ENCODE measurements around the gene LAMB4. TPM values are rescaled to one million over a fixed set of nuclear protein-coding genes. Genes with fewer than 3 reads are reported as not detected.

Gene LAMB4
- total RNA-seq, 1 donor from 2014 or later, result not detected

- TF ChIP-seq CTCF (IDR thresholded peaks at IDR 0.05), result peak; percentile 39
- DNase-seq, result no peak
- intact Hi-C loops (cut with DNase I), result no loop called here
- Histone ChIP-seq H3K36me3 (no peaks in the 10 kb centered on the region), H3K9me3 (no peaks in the 10 kb centered on the region), H3K27ac (no peak overlapping the region), H3K27me3 (no peaks in the 10 kb centered on the region), H3K4me1 (no peaks in the 10 kb centered on the region), H3K4me3 (no peak overlapping the region)
- ATAC-seq, result peak; percentile 61
These were observed 113.1 kb downstream of the LAMB4 start for GRCh38 chr7:108016841-108017775.

GRCh38 chr7:108015740-108016139, 114.4 kb downstream of the LAMB4 start:
- TF ChIP-seq CTCF (IDR thresholded peaks at IDR 0.05), result no peak
- H3K27me3 ChIP-seq, result no peaks in the 10 kb centered on the region
- no peaks in the 10 kb centered on the region for H3K9me3 ChIP-seq
- intact Hi-C loops (cut with DNase I), result no loop called here
- no peak for DNase-seq
- H3K36me3 ChIP-seq, result no peaks in the 10 kb centered on the region
- H3K4me1 ChIP-seq, result no peaks in the 10 kb centered on the region
- no peak for ATAC-seq
- no peak overlapping the region for H3K27ac ChIP-seq
- no peak overlapping the region for H3K4me3 ChIP-seq

GRCh38 chr7:108014747-108015682, 115.1 kb downstream of the LAMB4 start:
- no peak for TF ChIP-seq CTCF (IDR thresholded peaks at IDR 0.05)
- no peak for ATAC-seq
- no peaks in the 10 kb centered on the region for H3K36me3 ChIP-seq
- H3K9me3 ChIP-seq, result no peaks in the 10 kb centered on the region
- H3K4me3 ChIP-seq, result no peak overlapping the region
- intact Hi-C loops (cut with DNase I), result no loop called here
- H3K27me3 ChIP-seq, result no peaks in the 10 kb centered on the region
- H3K27ac ChIP-seq, result no peak overlapping the region
- no peak for DNase-seq
- H3K4me1 ChIP-seq, result no peaks in the 10 kb centered on the region

- no peak for ATAC-seq
- no peak overlapping the region for H3K4me3 ChIP-seq
- no peaks in the 10 kb centered on the region for H3K9me3 ChIP-seq
- intact Hi-C loops (cut with DNase I), result no loop called here
- no peak for TF ChIP-seq CTCF (IDR thresholded peaks at IDR 0.05)
- no peaks in the 10 kb centered on the region for H3K36me3 ChIP-seq
- H3K27me3 ChIP-seq, result no peaks in the 10 kb centered on the region
- DNase-seq, result no peak
- H3K27ac ChIP-seq, result no peak overlapping the region
- no peaks in the 10 kb centered on the region for H3K4me1 ChIP-seq
These were observed 115.9 kb downstream of the LAMB4 start for GRCh38 chr7:108014215-108014614.

- H3K4me3 ChIP-seq, result no peak overlapping the region
These were observed 117.4 kb downstream of the LAMB4 start for GRCh38 chr7:108012499-108013430.

More at GRCh38 chr7:108012499-108013430, 117.4 kb downstream of the LAMB4 start:
- ATAC-seq (peak; percentile 55), DNase-seq (no peak)
- Histone ChIP-seq H3K36me3 (no peaks in the 10 kb centered on the region), H3K9me3 (no peaks in the 10 kb centered on the region), H3K4me1 (no peaks in the 10 kb centered on the region), H3K27me3 (no peaks in the 10 kb centered on the region), H3K27ac (no peak overlapping the region)
- TF ChIP-seq CTCF (IDR thresholded peaks at IDR 0.05), result no peak
- intact Hi-C loops (cut with DNase I), result no loop called here
